ENCODE measurements around the gene INO80B. TPM values are rescaled to one million over a fixed set of nuclear protein-coding genes. Genes with fewer than 3 reads are reported as not detected.
A peak's percentile ranks its signal among the peaks of the same experiment; 100 is the strongest.

INO80B gene
- polyA plus RNA-seq, 2 of the 4 experiments (the other 2 are of a cell fraction), result 19.9 to 74.6 TPM

GRCh38 chr2:74447230-74447999 is 7.5 kb upstream of the INO80B start:
- WGBS (ENCODE audit: missing lambda C conversion rate), result 87% methylated on average over 5 of the region's 5 CpGs
- Histone ChIP-seq H3K27ac (peak overlapping the region in 1 of 2 experiments; percentile 22; a peak in 1 of 6 replicates), H3K4me2 (peak overlapping the region; percentile 34), H3K4me1 (peaks cover 25% of the 10 kb centered on the region), H3K4me3 (no peak overlapping the region), H3K9me3 (no peaks in the 10 kb centered on the region)
- ChIA-PET CTCF (interaction anchor here (0.6 to 1.6 kb wide), 2 partner anchors 35 to 1674 kb away, joined by 3 read pairs; partner anchors contain the start of genes CCDC142 and TTC31), POLR2A (no interaction called here)
- peak in 1 of 2 experiments; percentile 37; a peak in 1 of 6 replicates for ATAC-seq
- no peak for FAIRE-seq
- TF ChIP-seq POLR2AphosphoS2 (conservative IDR thresholded peaks at IDR 0.05; ENCODE audit: low read length) (no peak), RAD21 (conservative IDR thresholded peaks at IDR 0.05 in 1 of 2, IDR thresholded peaks at IDR 0.05 in 1 of 2) (no peak), EHF (CRISPR knock-in tag; IDR thresholded peaks at IDR 0.05) (no peak), ZSCAN20 (CRISPR knock-in tag; IDR thresholded peaks at IDR 0.05) (no peak), CBX8 (IDR thresholded peaks at IDR 0.05) (no peak), PHF8 (IDR thresholded peaks at IDR 0.05; ENCODE audit: borderline replicate concordance, low read depth) (no peak), ZNF302 (CRISPR knock-in tag; IDR thresholded peaks at IDR 0.05) (no peak), TP53 (CRISPR knock-in tag; IDR thresholded peaks at IDR 0.05) (no peak), ATOH8 (CRISPR knock-in tag; IDR thresholded peaks at IDR 0.05; ENCODE audit: low read depth) (no peak), CHD2 (IDR thresholded peaks at IDR 0.05; ENCODE audit: low read length, partially characterized antibody) (no peak)
- DNase-seq (ENCODE audit: low read depth in 1 of 2, low spot score in 1 of 2), result no peak

DNA sequence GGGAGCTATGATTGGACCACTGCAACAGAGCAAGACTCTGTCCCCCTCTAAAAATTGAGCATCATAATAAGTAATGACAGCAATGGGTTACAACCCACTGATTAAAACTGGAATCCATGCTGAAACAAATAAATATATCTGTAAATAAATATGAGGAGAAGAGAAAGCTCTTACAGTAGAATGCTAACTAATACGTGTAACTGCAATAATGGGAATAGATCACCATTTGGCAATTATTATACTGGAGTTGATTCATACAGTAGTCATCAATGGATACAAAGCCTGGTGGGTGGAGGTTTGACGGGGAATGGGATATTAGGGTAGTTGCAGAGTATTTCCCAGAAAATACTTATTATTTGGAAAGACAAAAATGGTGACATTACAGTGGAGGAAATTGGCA is 6.1 kb upstream of the INO80B start:
- Histone ChIP-seq H3K9me3 (no peaks in the 10 kb centered on the region), H3K4me1 (peaks cover 23% of the 10 kb centered on the region), H3K4me2 (no peak overlapping the region), H3K27ac (no peak overlapping the region), H3K4me3 (no peak overlapping the region)
- CTCF ChIA-PET, result interaction anchor here (0.6 to 0.8 kb wide), 2 partner anchors 9 to 158 kb away, joined by 3 to 4 read pairs; no protein-coding TSS in a partner anchor
- no peak for TF ChIP-seq RNF2 (IDR thresholded peaks at IDR 0.05; ENCODE audit: borderline replicate concordance, low read depth)
- no peak for TF ChIP-seq TP53 (CRISPR knock-in tag; IDR thresholded peaks at IDR 0.05)
- TF ChIP-seq BHLHE40 (IDR thresholded peaks at IDR 0.05; ENCODE audit: low read depth, low read length), result no peak
- no peak for TF ChIP-seq CBX8 (IDR thresholded peaks at IDR 0.05)
- TF ChIP-seq CHD4 (IDR thresholded peaks at IDR 0.05; ENCODE audit: borderline replicate concordance), result no peak
- no peak for TF ChIP-seq EP300 (IDR thresholded peaks at IDR 0.05)
- no peak for TF ChIP-seq CBX2 (IDR thresholded peaks at IDR 0.05; ENCODE audit: borderline replicate concordance, low read depth)
- TF ChIP-seq FOSB (CRISPR knock-in tag; IDR thresholded peaks at IDR 0.05), result no peak
- TF ChIP-seq RFX5 (IDR thresholded peaks at IDR 0.05), result no peak
- TF ChIP-seq ESRRA (IDR thresholded peaks at IDR 0.05; ENCODE audit: borderline replicate concordance, low read length), result no peak
- no peak for TF ChIP-seq EHF (CRISPR knock-in tag; IDR thresholded peaks at IDR 0.05)
- no peak for TF ChIP-seq TFCP2L1 (CRISPR knock-in tag; IDR thresholded peaks at IDR 0.05)
- no peak for TF ChIP-seq NR3C1 (IDR thresholded peaks at IDR 0.05)
- FAIRE-seq, result no peak
- POLR2A ChIA-PET, result interaction anchor here (1.1 kb wide), 1 partner anchor 9 kb away, joined by 3 read pairs; no protein-coding TSS in a partner anchor
- no peak for ATAC-seq
- 58% methylated on average over 2 of the region's 2 CpGs for WGBS (ENCODE audit: missing lambda C conversion rate)
- DNase-seq (ENCODE audit: low read depth in 1 of 2, low spot score in 1 of 2), result no peak

- Histone ChIP-seq H3K9me3 (no peaks in the 10 kb centered on the region), H3K27ac (no peak overlapping the region), H3K4me1 (peaks cover 14% of the 10 kb centered on the region), H3K4me3 (no peak overlapping the region), H3K4me2 (no peak overlapping the region)
- no peak for DNase-seq (ENCODE audit: low read depth in 1 of 2, low spot score in 1 of 2)
- ATAC-seq, result no peak
- FAIRE-seq, result no peak
- ChIA-PET POLR2A (no interaction called here), CTCF (interaction anchor here (0.6 to 1.0 kb wide), 2 partner anchors 10 to 204 kb away, joined by 3 read pairs; no protein-coding TSS in a partner anchor)
- WGBS (ENCODE audit: missing lambda C conversion rate), result 66% methylated on average over 3 of the region's 3 CpGs
- TF ChIP-seq FOSL2 (IDR thresholded peaks at IDR 0.05) (no peak), FOSL2 (CRISPR knock-in tag; IDR thresholded peaks at IDR 0.05) (no peak), TFCP2L1 (CRISPR knock-in tag; IDR thresholded peaks at IDR 0.05) (no peak), ZC3H11A (IDR thresholded peaks at IDR 0.05) (no peak), HEYL (CRISPR knock-in tag; IDR thresholded peaks at IDR 0.05) (no peak), PHF8 (IDR thresholded peaks at IDR 0.05; ENCODE audit: borderline replicate concordance, low read depth) (no peak), MAZ (IDR thresholded peaks at IDR 0.05; ENCODE audit: borderline replicate concordance, low read depth, low read length) (no peak), RARB (CRISPR knock-in tag; IDR thresholded peaks at IDR 0.05) (no peak), ZSCAN20 (CRISPR knock-in tag; IDR thresholded peaks at IDR 0.05) (no peak), ZNF302 (CRISPR knock-in tag; IDR thresholded peaks at IDR 0.05) (no peak), FOSB (CRISPR knock-in tag; IDR thresholded peaks at IDR 0.05) (no peak)
- TF ChIP-seq, protein P1, sequence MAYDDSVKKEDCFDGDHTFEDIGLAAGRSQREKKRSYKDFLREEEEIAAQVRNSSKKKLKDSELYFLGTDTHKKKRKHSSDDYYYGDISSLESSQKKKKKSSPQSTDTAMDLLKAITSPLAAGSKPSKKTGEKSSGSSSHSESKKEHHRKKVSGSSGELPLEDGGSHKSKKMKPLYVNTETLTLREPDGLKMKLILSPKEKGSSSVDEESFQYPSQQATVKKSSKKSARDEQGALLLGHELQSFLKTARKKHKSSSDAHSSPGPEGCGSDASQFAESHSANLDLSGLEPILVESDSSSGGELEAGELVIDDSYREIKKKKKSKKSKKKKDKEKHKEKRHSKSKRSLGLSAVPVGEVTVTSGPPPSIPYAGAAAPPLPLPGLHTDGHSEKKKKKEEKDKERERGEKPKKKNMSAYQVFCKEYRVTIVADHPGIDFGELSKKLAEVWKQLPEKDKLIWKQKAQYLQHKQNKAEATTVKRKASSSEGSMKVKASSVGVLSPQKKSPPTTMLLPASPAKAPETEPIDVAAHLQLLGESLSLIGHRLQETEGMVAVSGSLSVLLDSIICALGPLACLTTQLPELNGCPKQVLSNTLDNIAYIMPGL (CRISPR knock-in tag; IDR thresholded peaks at IDR 0.05; ENCODE audit: borderline replicate concordance), result no peak
- TF ChIP-seq, protein P2, sequence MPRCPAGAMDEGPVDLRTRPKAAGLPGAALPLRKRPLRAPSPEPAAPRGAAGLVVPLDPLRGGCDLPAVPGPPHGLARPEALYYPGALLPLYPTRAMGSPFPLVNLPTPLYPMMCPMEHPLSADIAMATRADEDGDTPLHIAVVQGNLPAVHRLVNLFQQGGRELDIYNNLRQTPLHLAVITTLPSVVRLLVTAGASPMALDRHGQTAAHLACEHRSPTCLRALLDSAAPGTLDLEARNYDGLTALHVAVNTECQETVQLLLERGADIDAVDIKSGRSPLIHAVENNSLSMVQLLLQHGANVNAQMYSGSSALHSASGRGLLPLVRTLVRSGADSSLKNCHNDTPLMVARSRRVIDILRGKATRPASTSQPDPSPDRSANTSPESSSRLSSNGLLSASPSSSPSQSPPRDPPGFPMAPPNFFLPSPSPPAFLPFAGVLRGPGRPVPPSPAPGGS (IDR thresholded peaks at IDR 0.05), result no peak
- TF ChIP-seq, protein P3, sequence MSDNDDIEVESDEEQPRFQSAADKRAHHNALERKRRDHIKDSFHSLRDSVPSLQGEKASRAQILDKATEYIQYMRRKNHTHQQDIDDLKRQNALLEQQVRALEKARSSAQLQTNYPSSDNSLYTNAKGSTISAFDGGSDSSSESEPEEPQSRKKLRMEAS (IDR thresholded peaks at IDR 0.05), result no peak
Measured at GRCh38 chr2:74450570-74451190, 4.2 kb upstream of the INO80B start.
